Progenitor cell of endocrine pancreas (in vitro differentiated cells): ENCODE data around the gene EPS8L2. TPM values are rescaled to one million over a fixed set of nuclear protein-coding genes. Genes with fewer than 3 reads are reported as not detected.

Experiments used
- DNase-seq: peaks from one replicate; pipeline ENCODE4 v3.0.0; 2021; ENCODE audit warnings: low spot score; ENCODE audit not compliant: unreplicated experiment
- H3K27ac Mint-ChIP-seq: 2 replicates; pipeline ENCODE4 v1.8.0; 2021; ENCODE audit warnings: mild to moderate bottlenecking, moderate library complexity, mixed read lengths
- H3K27me3 Mint-ChIP-seq: 2 replicates; pipeline ENCODE4 v1.8.0; 2021; ENCODE audit warnings: mixed read lengths
- H3K36me3 Mint-ChIP-seq: 2 replicates; pipeline ENCODE4 v1.8.0; 2022; ENCODE audit warnings: mixed read lengths; ENCODE audit not compliant: insufficient read depth
- H3K4me1 Mint-ChIP-seq: 2 replicates; pipeline ENCODE4 v1.8.0; 2021; ENCODE audit warnings: low read depth, mixed read lengths
- H3K4me3 Mint-ChIP-seq: 2 replicates; pipeline ENCODE4 v1.8.0; 2021; ENCODE audit warnings: low read depth, mild to moderate bottlenecking, moderate library complexity, mixed read lengths
- H3K9me3 Mint-ChIP-seq: 2 replicates; pipeline ENCODE4 v1.8.0; 2021; ENCODE audit warnings: low read depth, mixed read lengths
- total RNA-seq: library from RNA; stranded (reverse); gene quantifications from 2 replicates; pipeline ENCODE4 v1.2.1, GENCODE V29; 2021
- TF ChIP-seq, protein P1 (sequence below): fragments of 200-600 bp; sonication (generic); IDR thresholded peaks from one replicate; pipeline ENCODE4 v1.5.0; 2021; ENCODE audit warnings: antibody characterized with exemption, mild to moderate bottlenecking; ENCODE audit not compliant: unreplicated experiment

The EPS8L2 gene
- total RNA-seq, 1 donor from 2014 or later: 100.0 TPM

DNA sequence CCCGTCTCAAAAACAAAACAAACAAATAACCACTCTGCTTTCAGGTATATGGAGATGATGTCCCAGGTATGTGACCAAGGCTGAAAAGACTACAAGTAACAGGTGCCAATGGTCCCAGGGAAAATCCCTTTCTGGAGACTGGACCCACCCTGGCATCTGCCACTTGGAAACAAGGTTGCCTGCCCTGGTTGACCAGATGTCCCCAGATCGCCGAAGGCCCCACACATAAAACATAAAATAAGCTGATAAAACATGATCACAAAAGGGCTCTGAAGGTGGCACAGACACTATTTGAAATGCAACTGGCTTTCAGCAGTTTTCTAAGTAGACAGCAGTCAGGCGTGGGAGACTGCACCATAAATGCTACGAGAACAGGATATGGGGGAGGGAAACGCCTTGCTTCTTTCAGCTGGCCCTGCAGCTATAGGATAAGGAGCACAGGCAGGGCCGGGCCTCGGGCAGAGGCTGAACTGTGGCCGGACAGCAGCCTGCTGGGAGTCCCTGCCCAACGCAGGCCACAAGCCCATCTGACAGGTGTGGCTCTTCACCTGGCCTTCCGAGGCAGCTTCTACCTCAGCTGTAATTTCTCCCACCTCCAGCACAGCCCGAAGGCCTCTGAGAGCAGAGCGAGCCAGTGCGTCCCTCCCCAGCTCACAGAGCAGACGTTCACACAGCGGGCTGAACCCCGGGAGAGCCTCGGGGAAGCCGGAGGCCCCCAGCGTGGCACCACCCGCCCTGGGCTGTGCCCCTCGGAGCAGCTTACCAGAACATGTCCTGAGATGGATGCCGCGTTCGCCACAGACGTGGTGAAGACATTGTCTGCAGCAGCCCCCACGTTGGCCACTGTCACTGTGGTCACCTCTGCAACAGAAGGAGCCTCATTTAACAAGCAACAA, 15.0 kb upstream of the EPS8L2 start:
- Mint-ChIP-seq H3K27ac (peak overlapping the region; percentile 56), H3K4me1 (peaks cover 13% of the 10 kb centered on the region), H3K36me3 (peaks cover 17% of the 10 kb centered on the region), H3K27me3 (no peaks in the 10 kb centered on the region), H3K9me3 (no peaks in the 10 kb centered on the region), H3K4me3 (no peak overlapping the region)
- TF ChIP-seq, protein P1, sequence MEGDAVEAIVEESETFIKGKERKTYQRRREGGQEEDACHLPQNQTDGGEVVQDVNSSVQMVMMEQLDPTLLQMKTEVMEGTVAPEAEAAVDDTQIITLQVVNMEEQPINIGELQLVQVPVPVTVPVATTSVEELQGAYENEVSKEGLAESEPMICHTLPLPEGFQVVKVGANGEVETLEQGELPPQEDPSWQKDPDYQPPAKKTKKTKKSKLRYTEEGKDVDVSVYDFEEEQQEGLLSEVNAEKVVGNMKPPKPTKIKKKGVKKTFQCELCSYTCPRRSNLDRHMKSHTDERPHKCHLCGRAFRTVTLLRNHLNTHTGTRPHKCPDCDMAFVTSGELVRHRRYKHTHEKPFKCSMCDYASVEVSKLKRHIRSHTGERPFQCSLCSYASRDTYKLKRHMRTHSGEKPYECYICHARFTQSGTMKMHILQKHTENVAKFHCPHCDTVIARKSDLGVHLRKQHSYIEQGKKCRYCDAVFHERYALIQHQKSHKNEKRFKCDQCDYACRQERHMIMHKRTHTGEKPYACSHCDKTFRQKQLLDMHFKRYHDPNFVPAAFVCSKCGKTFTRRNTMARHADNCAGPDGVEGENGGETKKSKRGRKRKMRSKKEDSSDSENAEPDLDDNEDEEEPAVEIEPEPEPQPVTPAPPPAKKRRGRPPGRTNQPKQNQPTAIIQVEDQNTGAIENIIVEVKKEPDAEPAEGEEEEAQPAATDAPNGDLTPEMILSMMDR: no peak
- DNase-seq: no peak

DNA sequence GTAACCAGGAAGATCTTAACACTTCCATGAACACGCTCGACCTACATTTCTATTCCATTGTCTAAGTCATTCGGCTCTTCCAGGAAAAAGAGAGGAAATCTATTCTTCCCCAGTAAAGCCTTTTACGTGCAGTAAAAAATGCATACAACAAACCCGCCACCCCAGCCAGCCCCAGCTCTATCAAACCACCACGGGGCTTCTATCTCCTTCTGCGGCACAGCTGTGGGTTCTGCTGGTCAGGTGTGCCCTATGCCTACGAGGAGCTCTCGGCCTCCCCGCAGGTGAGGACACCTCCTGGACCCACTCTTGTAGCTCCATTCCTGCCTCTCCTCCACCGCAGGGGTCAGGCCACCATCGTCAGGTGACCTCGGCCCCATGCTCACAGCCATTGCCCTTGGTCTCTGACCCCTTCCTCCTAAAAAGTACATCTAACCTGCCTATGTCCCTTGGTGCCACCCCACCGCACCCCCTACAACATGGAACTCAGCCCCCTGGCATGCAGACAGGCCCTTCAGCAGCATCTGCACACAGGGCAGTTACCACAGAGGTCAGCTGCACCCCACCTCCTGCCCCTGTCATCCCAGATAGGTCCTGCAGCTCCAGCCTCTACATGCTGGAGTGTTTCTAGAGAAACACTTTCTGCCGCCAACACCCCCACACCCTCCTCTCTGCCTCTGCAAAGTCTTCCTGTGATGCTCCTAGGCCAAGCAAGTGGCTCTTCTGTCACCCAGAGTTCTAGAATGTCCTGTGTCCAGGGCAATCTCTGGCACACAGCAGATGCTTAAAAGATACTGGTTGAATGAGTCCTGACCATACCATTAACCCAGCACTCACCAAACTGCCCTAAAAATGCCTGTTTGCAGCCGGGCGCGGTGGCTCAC, 14.1 kb upstream of the EPS8L2 start:
- DNase-seq: no peak
- no peak overlapping the region for H3K4me3 Mint-ChIP-seq
- H3K4me1 Mint-ChIP-seq: peaks cover 13% of the 10 kb centered on the region
- peaks cover 12% of the 10 kb centered on the region for H3K36me3 Mint-ChIP-seq
- TF ChIP-seq, protein P1: no peak
- no peaks in the 10 kb centered on the region for H3K9me3 Mint-ChIP-seq
- peak overlapping the region; percentile 30 for H3K27ac Mint-ChIP-seq
- H3K27me3 Mint-ChIP-seq: no peaks in the 10 kb centered on the region

DNA sequence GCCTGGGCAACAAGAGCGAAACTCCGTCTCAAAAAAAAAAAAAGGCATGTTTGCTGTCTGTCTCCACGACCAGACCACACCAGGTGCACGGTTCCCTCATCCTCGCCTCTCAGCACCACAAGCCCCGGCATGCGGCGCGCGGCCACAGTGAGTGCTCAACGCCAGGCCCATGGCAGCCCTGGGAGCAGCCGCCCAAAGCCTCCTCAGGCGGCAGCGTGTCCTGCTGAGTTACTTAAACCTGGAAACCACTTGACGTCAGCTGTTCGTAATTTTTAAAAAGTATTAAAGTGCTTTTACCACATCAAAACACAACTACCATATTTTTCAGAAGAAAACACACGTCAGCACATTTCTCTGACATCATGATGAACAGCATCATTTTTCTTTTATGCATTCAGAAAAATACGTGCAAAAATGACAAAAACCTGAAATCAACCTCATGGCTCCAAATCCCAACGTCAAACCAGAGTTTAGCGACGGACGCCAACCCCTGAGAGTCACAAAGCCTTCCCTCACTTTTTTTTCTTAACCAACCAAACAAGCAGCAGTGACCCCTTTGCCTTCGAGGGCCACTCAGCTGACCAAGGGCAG, 13.1 kb upstream of the EPS8L2 start:
- Mint-ChIP-seq H3K27me3 (no peaks in the 10 kb centered on the region), H3K4me3 (peak overlapping the region; percentile 66), H3K4me1 (peaks cover 13% of the 10 kb centered on the region), H3K27ac (peak overlapping the region; percentile 91), H3K36me3 (peaks cover 8% of the 10 kb centered on the region), H3K9me3 (no peaks in the 10 kb centered on the region)
- TF ChIP-seq, protein P1: no peak
- DNase-seq: no peak

DNA sequence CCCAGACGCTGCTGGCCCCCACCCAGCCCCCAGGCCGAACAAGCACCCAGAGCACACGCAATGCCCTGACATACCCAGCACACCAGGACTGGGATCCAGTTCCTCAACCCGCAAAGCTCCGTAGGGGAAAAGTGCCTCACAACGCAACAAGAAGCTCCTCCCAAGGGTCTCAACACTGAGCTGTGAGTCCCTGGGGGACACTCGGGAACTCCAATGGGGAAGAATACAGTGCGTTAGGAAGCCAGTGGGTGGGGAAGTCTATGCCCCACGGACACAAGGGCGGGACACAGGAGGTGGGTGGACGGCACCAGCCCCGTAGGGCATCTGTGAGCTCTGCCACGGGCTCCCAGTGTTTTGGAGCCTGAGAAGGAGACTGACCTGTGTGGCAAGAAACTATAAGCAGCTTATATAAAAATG, 12.6 kb upstream of the EPS8L2 start:
- H3K36me3 Mint-ChIP-seq: peaks cover 5% of the 10 kb centered on the region
- peaks cover 13% of the 10 kb centered on the region for H3K4me1 Mint-ChIP-seq
- no peaks in the 10 kb centered on the region for H3K27me3 Mint-ChIP-seq
- H3K4me3 Mint-ChIP-seq: peak overlapping the region; percentile 66
- TF ChIP-seq, protein P1: no peak
- no peaks in the 10 kb centered on the region for H3K9me3 Mint-ChIP-seq
- peak overlapping the region; percentile 91 for H3K27ac Mint-ChIP-seq
- DNase-seq: no peak
